ENCODE data around the gene TTLL5. TPM values are rescaled to one million over a fixed set of nuclear protein-coding genes. Genes with fewer than 3 reads are reported as not detected.
"Not testable (repeated sequence)": the region's sequence is repeated elsewhere in the genome, so short reads cannot be mapped to it uniquely, and the experiment has no call there.

Gene TTLL5
- total RNA-seq, 1 experiment from 2014 or later, result 15.2 TPM

DNA sequence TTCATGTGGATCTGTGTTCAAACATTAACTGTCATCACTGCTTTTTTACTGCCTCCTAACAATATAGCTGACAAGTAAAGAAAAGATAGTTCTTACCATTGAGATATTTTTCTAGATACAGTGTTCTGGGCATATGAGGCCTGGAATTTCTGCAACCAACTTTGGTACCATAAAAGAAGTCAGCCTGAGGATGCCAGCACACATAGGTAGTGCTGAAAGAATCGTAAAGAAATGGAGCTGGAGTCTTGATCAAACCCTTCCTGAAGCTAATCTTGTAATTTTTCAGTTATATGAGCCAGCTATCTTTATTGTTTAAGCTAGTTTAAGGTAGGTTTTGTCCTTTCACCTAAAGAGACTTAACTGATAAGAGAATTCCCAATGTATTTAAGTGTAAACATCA lies 11.7 kb upstream of the TTLL5 start:
- no peak for DNase-seq (ENCODE audit: extremely low read depth, low read depth)

DNA sequence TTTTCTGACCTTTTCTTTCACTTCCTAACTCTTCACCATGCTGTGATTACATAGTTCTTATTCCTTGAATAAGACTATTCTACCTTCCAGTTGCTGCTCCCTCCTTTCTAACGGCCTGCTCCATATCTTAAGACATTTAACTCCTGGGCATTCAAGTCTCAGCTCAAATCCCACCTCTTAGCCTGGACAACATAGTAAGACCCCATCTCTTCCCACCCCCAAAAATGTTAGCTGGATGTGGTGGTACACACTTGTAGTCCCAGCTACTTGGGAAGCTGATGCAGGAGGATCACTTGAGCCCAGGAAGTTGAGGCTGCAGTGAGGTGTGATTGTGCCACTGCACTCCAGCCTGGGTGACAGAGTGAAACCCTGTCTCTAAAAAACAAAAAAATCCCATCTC lies 11.3 kb upstream of the TTLL5 start:
- DNase-seq (ENCODE audit: extremely low read depth, low read depth), result no peak

DNA sequence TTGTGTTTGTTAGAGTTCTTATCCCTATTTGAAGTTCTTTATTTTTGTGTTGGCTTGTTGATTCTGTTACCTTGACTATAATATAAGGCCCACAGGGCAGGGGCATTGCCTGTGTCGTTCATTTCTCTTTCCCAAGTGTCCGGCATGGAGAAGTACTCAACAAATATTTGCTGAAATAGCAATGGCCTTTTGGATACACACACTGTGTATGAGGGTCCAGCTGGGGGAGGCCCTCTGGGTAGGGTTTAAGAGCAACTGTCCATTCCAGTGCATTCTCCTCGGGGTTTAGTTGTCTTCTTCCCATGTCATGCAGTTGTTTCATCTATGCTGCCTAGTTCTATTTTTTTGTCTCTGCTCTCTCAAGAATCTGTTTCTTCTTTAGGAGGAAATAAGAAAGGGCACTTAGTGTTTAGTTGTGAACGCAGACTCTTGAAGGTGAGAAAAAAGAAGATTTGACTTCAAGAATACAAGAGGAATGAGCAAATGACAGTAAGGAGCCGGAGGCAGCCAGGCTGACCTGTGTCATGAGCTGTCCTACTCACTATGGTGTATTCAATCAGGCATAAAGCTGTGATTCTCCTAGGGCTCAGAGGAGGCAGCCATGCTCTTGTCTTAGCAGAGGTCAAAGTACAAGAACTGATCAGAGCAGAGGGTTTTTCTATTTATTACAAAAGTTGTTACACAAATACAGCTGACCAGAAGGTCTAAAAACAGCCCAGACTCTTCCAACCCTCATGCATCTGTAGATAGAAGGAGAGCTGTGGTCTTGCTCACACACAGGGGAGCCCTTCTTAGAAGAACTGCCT lies 10.6 kb upstream of the TTLL5 start:
- DNase-seq (ENCODE audit: extremely low read depth, low read depth), result no peak

DNA sequence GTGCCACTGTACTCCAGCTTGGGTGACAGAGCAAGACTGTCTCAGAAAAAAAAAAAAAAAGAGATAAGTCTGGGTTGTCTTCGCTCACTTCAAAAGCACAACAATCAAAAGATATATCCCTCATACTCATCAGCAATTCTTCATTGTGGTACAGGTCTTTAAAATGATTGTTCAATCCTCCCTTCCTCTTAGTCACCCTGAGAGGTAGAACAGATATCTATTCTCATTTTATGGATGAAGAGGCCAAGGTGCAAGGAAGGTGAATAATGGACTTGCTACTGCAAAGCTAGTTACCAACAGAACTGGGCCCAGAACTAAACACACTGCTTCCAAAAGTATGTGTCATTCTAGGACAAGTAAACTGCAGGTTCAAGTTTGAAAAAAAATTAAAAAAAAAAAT lies 7.5 kb upstream of the TTLL5 start:
- DNase-seq (ENCODE audit: extremely low read depth, low read depth), result no peak

DNA sequence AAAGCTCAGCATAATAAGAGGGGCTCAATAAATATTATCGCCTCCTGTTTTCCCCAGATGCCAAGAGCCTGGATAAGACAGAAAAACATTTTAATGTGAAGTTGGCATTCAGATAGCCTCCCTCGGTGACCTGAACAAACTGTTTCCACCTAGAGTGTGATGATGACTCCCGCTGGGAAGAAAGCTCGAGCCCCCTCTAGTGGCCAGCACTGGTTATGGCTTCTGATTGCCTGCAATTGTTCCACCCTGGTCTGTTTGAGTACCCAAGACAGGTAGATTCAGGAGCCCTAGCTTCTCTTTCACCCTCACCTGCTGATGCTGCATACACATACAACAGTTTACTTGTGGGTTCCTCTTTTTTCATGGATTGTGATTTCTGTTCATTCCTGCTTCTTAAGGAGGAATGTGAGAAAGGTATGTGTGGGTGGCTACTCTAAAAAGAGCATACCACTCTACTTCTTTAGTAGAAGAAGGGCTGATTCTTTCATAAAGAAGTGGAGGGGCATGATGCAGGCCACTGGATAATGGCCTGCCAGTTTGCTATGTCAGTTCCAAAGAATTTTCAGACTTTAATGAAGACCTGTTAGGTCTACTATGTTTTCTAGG lies 6.8 kb upstream of the TTLL5 start:
- peak; percentile 60 for DNase-seq (ENCODE audit: extremely low read depth, low read depth)

DNA sequence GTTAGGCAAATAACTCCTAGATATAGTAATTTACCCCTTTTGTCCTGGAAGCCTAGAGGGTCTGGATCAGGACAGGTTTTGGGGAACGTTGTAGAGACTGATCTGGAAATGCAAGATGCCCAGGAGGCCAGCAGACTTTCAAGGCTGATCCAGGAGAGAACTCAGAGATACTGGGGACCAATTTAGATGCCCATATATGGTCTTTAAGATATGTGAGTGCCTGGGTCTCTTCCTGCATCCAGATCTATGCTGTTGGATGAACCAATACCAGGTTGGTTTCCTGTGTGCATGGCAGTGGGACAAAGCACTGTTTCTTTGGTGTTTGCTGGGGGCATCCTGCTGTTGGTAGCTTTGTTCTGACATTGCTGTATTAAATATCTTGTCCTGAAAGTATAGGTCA lies 5.8 kb upstream of the TTLL5 start:
- DNase-seq (ENCODE audit: extremely low read depth, low read depth), result no peak

DNA sequence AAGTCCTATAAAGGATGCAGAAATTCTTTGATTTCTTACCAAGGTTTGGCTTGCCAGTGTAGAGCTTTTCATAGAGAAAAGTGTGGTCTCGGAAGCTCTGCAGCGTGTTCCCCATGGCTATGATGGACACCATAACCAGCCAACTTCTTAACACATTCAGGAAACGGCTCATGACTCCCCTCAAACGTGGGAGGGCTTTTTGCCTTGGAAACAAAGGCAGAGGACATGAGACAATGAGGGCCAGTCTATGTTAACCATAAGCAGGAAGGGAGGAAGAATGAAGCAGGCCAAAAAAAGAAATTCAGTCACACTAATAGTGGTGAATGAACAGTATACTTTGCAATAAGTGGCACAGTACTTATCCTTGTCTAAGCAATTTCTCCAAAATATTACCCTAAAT lies 3.7 kb upstream of the TTLL5 start:
- no peak for DNase-seq (ENCODE audit: extremely low read depth, low read depth)

DNA sequence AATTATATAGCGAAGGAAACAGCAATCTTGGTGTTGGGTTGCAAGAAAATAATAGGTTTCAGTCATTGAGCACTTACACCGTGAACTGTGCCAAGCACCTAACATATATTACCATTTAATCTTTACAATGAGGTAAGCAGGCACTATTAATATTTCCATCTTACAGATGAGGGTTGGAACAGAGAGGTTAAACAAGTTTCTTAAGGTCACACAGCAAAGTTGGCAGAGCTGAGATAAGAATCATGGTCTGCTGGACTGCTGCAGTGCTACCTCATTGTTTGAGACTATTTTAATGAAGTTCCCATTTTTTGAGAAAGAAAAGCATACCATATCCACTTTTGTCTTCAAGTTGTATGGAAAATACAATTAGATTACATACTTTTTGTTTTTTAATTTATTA lies 2.1 kb upstream of the TTLL5 start:
- no peak for DNase-seq (ENCODE audit: extremely low read depth, low read depth)

DNA sequence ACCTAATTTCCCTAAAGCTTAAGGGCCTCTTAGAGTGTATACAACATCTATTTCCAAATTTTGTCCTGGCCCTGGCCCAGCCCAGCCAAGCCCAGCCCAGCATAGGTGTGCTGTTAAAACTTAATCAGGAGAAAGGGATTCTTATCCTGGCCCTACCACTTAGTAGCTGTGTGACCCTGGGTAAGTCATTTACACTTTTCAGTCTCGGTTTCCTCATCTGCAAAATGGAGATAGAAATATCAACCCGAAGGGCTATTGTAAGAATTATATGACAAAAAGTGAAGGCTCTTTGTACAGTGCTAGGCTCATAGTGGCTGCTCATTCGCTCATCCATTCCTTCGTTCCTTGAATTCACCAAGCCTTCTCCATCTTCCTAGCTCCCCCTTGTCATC lies 812 bp upstream of the TTLL5 start:
- no peak for DNase-seq (ENCODE audit: extremely low read depth, low read depth)

DNA sequence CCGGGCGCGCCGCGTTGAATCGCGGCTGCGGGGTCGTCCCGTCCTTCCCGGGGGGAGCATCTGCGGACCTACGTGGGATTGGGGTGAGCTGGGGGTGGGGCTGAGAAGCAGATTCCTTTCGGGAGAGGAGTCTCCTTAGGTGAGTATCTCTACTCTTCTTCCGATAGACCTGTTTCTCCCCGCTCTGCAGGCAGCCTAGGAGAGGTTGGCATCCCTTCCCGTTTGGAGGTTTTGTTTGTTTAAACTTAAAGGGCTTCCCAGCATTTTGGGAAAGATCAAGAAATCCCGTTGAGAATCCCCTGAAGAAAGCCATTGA lies 411 bp downstream of the TTLL5 start:
- no peak for DNase-seq (ENCODE audit: extremely low read depth, low read depth)

DNA sequence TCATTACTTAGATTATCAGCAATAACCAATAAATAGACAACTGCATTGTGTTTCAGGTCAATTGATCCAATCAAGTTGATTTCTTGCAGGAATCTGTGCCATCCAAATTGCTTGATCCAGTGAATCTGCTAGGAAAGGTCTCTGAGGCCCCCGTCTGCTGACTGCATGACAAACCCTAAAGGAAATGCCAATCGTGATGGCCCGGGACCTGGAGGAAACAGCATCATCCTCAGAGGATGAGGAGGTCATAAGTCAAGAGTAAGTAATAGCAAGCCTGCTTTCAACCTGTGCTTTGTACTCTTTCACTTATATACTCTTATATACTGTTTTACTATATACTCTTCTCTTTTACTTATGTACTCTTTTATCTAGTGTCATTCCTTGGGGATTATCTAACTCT lies 1.9 kb downstream of the TTLL5 start:
- DNase-seq (ENCODE audit: extremely low read depth, low read depth), result no peak

DNA sequence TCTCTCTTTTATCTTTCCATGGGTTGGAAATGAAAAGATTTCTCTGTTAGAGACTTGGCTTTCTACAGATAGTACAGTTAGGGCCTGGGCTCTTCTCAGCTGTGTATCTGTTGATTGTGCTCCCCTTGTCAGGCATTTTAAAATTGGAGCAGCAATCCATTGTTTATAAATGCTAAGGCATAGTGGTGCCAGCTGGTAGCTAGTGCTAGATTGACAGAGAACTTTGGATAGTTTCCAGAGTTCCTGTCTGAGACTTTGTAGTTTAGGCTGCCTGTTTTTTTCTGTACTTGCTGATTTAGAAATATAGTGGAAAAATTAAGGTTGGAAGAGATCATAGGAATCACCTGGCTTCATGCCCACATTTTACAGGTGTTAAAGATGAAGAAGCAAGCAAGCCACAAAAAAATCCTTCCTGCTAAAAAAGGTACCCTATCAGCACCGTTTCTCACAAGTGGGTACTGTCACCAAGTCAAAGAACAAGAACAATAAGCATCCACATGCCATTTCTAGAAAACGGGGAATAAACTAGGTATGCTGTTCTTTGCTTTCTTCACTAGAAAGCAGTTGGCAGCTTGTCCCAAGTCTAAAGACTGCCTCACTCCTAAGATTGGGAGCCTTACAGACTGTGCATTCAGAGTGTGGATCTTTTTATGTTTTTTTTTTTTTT lies 6.2 kb downstream of the TTLL5 start:
- DNase-seq (ENCODE audit: extremely low read depth, low read depth), result no peak

DNA sequence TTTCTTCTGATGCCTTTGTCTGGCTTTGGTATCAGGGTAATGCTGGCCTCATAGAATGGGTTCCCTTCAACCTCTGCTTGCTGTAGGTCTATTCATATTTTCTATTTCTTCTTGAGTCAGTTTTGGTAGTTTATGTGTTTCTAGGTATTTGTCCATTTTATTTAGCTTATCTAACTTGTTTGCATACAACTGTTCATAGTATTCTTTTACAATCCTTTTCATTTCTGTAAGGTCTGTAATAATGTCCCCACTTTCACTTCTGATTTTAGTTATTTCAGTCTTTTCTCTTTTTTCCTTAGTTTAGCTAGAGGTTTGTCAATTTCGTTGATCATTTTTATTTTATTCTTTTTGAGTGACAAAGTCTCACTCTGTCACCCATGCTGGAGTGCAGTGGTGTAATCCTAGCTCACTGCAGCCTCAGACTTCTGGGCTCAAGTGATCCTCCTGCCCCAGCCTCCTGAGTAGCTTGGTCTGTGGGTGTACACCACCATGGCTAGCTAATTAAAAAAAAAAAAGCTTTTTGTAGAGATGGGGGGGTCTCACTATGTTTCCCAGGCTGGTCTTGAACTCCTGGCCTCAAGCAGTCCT lies 11.7 kb downstream of the TTLL5 start:
- DNase-seq (ENCODE audit: extremely low read depth, low read depth), result no peak

DNA sequence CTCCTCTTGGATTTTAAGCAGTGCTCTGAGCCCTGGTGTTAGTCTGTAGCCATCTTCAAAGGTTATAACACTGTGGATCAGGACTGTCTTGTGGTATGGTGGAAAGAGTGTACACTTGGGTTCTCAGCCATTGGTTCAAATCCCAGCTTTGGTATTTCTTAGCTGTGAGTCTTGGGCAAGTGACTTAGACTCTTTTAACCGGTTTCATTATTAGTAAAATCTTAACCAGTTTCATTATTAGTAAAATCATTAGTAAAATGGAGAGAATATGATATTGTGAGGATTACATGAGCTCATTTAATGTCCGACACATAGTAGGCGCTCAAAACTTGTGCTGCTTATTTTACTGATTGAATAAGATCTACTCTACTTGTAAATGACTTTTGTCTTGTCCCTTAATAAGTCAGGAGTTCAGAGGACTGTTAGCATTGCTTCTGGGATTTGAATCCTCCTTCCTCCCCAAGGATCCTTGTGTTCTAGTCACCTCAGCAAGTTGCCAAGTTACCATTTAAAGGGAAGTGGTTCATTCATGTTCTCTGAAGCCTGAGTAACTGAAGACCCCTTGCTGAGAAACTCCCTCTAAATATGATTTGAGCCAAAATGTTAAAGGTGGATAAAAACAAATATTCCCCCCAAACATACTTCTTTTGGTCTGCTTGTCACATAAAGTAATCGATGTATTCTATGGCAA lies 12.4 kb downstream of the TTLL5 start:
- no peak for DNase-seq (ENCODE audit: extremely low read depth, low read depth)

DNA sequence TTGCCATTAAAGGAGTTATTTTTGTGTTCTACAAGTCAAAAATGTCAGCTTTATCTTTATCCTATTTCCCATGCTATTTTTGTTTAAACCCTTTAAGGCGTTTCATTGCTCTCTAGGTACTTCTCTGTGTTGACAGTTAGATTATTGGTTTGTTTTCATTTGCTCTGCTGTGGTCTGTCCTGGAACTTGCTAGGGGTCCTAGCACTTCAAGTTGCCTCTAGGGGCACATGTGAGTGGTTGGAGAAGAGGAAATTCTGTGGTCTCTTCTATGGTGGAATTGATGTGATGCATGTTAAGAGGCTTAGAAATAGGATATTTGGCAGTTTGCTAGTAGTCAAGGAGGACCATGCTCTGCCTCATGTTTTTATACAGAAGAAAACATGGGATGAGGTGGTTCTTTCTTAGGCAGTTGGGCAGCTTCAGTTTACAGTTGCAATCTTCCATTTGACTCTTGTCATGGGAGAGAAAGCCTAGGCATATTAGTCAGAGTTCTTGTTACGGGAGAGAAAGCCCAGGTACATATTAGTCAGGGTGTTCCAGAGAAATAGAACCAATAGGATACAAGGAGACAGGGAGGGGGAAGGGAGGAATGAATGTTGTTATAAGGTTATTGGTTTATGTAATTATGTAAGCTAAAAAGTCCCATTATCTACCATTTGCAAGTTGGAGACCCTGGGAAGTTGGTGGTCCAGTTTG lies 14.4 kb downstream of the TTLL5 start:
- DNase-seq (ENCODE audit: extremely low read depth, low read depth), result no peak

DNA sequence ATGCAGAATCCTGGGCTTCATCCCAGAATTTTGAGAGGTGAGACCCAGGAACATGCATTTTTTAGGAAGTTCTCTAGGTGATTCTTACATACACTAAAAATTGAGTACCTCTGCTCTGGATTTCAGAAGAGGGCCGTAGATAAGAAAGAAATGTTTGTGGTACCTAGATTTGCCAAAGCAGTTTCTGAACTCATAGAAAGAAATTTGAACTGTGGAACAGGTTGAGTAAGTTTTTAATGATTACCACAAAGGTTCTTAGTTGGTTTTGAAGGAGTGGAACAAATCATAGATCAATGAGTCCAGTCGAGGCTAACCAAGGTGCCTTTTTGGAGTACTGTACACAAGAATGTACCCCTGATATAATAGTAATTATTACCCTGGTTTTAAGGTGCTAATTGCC lies 24.9 kb downstream of the TTLL5 start:
- no peak for DNase-seq (ENCODE audit: extremely low read depth, low read depth)

DNA sequence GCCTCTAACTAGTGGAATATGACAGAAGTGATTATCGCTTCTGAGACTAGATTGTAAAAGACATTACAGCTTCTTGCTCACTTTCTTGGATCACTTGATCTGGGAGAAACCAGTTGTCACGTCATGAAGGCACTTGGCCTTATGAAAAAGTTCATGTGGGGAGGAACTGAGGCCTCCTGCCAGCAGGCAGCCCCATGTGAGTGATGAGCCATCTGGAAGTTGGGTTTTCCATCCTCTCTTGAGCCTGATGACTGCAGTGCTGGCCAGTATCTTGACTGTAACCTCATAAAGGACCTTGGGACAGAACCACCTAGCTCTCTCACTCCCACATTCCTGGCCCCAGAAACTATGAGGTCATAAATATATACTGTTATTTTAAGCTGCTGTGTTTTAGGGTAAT lies 28.0 kb downstream of the TTLL5 start:
- DNase-seq (ENCODE audit: extremely low read depth, low read depth), result no peak

DNA sequence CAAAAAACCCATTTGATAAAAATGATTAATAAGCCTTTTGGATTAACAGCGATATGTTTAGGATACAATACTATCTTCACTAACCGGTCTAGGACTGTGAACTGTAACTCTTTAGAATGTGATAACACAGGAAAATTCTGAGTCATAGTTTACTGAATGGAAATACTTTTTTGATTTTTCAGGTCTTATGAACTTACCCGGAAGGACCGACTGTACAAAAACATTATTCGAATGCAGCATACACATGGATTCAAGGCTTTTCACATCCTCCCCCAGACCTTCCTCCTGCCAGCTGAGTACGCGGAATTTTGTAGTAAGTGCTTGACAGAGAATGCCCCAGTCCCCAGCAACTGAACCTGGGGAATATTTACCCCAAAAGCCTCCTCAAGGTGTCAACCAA lies 29.0 kb downstream of the TTLL5 start:
- DNase-seq (ENCODE audit: extremely low read depth, low read depth), result no peak

DNA sequence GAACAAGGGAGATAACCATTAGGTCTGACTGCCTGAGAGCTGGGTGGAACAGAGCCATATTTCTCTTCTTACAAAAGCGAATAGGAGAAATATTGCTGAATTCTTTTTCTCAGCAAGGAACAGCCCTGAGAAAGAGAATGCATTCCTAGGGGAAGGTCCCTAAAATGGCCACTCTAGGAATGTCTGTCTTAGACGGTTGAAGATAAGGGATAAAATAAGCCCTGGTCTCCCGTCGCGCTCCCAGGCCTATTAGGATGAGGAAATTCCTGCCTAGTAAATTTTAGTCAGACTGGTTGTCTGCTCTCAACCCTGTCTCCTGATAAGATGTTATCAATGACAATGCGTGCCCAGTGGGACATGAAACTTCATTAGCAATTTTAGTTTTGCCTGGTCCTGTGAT lies 34.0 kb downstream of the TTLL5 start:
- not testable (repeated sequence) for DNase-seq (ENCODE audit: extremely low read depth, low read depth)

DNA sequence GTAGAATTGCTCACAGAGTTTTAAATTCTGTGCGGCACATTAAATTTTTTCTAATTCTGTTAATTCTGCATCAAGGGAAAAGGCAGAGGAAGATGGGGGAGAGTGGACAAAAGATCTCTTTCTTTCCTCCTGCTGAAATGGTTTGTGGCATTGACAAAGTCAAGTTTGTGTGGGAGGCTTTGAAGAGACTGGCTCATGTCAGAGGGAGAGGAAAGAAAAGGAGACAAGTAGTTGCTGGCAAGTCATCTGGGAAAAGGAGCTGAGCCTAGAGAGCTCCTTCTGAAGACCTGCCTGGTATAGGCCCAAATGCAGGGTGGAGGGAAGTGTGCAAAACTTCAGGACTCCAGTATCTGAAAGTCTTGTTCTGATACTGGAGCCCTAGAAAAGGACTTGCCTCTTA lies 36.3 kb downstream of the TTLL5 start:
- no peak for DNase-seq (ENCODE audit: extremely low read depth, low read depth)

DNA sequence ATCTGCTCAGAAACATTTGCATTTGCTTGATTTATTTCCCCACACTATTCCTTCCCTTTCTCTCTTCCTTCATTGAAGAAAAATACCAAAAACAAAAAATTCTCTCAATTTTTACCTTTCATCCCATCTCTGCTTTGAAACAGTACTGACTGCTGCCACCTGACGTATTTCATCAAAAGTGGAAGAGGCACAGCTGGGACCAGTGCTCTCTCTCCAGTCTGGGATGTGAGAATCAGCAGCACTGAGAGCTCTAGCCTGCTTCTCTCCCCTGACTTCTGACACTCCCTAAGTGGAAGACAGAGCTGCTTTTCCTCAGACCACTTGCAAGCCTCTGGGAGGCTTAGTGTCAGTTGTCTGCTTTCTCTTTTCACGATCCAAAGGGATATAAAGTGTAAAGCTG lies 36.9 kb downstream of the TTLL5 start:
- DNase-seq (ENCODE audit: extremely low read depth, low read depth), result no peak
